Erythroblast (primary cell): ENCODE measurements around the gene DIAPH3.

Source experiments
- GATA1 ChIP-seq: IDR thresholded peaks from 2 replicates; pipeline ENCODE4 v1.6.1; 2011; ENCODE audit warnings: low read depth, mild to moderate bottlenecking, control low read depth, low read length, moderate library complexity
- POLR2A ChIP-seq: IDR thresholded peaks from 2 replicates; pipeline ENCODE4 v1.6.1; 2011; ENCODE audit warnings: mild to moderate bottlenecking, low read length

DNA sequence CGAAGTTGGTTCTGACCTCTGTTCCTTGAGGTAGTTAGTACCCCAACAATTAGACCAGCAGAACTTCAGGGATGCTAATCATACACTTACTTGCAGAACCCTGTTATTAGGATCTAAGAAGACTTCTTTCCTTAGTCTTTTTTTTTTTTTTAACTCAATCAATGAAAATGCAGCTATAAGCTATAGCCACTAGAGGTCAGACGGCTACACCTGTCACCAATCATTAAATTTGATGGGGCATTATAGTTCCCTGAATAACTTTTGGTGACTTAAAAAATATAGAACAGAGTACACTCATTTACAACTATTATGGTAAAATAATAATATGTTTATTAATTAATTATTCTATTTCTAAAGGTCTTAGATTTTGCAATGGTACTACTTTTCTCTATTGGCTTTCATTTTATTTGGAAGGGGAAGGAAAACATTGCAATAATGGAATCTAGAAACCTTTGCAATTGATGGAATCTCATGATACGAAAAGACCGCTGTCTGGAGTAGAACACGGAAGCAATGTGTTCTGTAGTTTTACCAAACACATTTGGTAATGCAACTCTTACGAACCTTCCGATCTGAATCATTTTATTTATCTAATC lies 483.2 kb downstream of the DIAPH3 start:
- TF ChIP-seq POLR2A = no peak
- TF ChIP-seq GATA1 = no peak
